ENCODE data around the gene TRIM64.

- TF ChIP-seq YY1 (IDR thresholded peaks at IDR 0.05; ENCODE audit: insufficient read depth, insufficient read length) = no peak
- no peak for TF ChIP-seq ZNF274 (IDR thresholded peaks at IDR 0.05; ENCODE audit: low read depth, low read length)
Measured at GRCh38 chr11:89922195-89922660, 43.6 kb upstream of the TRIM64 start, which contains the start of gene TRIM49D1.
